Keratinocyte (primary cell): ENCODE measurements around the gene DUSP22. TPM values are rescaled to one million over a fixed set of nuclear protein-coding genes. Genes with fewer than 3 reads are reported as not detected.

ENCODE experiments used
- DNase-seq: peaks from one replicate; pipeline ENCODE4 v3.0.0-alpha.2; 2011; ENCODE audit warnings: low read depth, missing footprints, low spot score
- FAIRE-seq: peaks from 2 replicates; lab custom pipeline; 2011; peaks lifted over from hg19 to GRCh38; lab: Jason Lieb, UNC
- H2AFZ ChIP-seq: 2 replicates; pipeline ENCODE4 v1.6.0; 2012; ENCODE audit warnings: low read length, control low read depth, inconsistent platforms; ENCODE audit not compliant: control insufficient read depth
- H3K27ac ChIP-seq: 2 replicates; pipeline ENCODE4 v1.5.1; 2011; ENCODE audit warnings: low read length; ENCODE audit not compliant: control insufficient read depth, insufficient read depth
- H3K27me3 ChIP-seq: 3 replicates; pipeline ENCODE4 v1.6.0; 2011; ENCODE audit warnings: low read length; ENCODE audit not compliant: control insufficient read depth, insufficient read depth; ENCODE audit errors: extremely low read depth
- H3K36me3 ChIP-seq, 2 experiments: 2 replicates in 1 of 2; 3 replicates in 1 of 2; pipeline ENCODE4 v1.5.1; 2011; ENCODE audit warnings: low read length in 2 of 2, mild to moderate bottlenecking in 1 of 2; ENCODE audit not compliant: control insufficient read depth in 2 of 2, insufficient read depth in 2 of 2; ENCODE audit errors: extremely low read depth in 1 of 2
- H3K4me1 ChIP-seq: 3 replicates; pipeline ENCODE4 v1.5.1; 2011; ENCODE audit warnings: low read length; ENCODE audit not compliant: control insufficient read depth, insufficient read depth; ENCODE audit errors: extremely low read depth
- H3K4me2 ChIP-seq: 3 replicates; pipeline ENCODE4 v1.6.0; 2011; ENCODE audit warnings: low read depth, low read length; ENCODE audit not compliant: control insufficient read depth, insufficient read depth; ENCODE audit errors: extremely low read depth
- H3K4me3 ChIP-seq, 3 experiments: fragments of 200-600 bp in 1 of 3; sonication (generic) in 1 of 3; 2 replicates in 2 of 3; 3 replicates in 1 of 3; pipeline ENCODE4 v1.5.1; 2011 to 2016; ENCODE audit warnings: low read length in 3 of 3, mild to moderate bottlenecking in 3 of 3, control low read depth in 2 of 3, inconsistent platforms in 1 of 3, low read depth in 1 of 3, mixed read lengths in 1 of 3, mixed run types in 1 of 3, moderate library complexity in 1 of 3; ENCODE audit not compliant: control insufficient read depth in 2 of 3, insufficient read depth in 2 of 3; ENCODE audit errors: extremely low read depth in 1 of 3
- H3K79me2 ChIP-seq: 2 replicates; pipeline ENCODE4 v1.6.0; 2012; ENCODE audit warnings: low read length; ENCODE audit not compliant: control insufficient read depth, insufficient read depth
- H3K9ac ChIP-seq: 3 replicates; pipeline ENCODE4 v1.6.0; 2011; ENCODE audit warnings: low read length; ENCODE audit not compliant: control insufficient read depth, insufficient read depth; ENCODE audit errors: extremely low read depth
- H3K9me1 ChIP-seq: 3 replicates; pipeline ENCODE4 v1.6.0; 2011; ENCODE audit warnings: low read length; ENCODE audit not compliant: control insufficient read depth, insufficient read depth; ENCODE audit errors: extremely low read depth
- H3K9me3 ChIP-seq: 2 replicates; pipeline ENCODE4 v1.5.1; 2012; ENCODE audit warnings: low read depth, low read length; ENCODE audit not compliant: control insufficient read depth
- H4K20me1 ChIP-seq: 3 replicates; pipeline ENCODE4 v1.6.0; 2011; ENCODE audit warnings: low read length; ENCODE audit not compliant: control insufficient read depth, insufficient read depth; ENCODE audit errors: extremely low read depth
- EZH2 ChIP-seq: IDR thresholded peaks from one replicate; pipeline ENCODE4 v1.6.1; 2012; ENCODE audit warnings: inconsistent platforms, mild to moderate bottlenecking, low read length, moderate library complexity
- dilution Hi-C: fragments of 300-500 bp; cut with MboI; formaldehyde crosslinking; loops from one replicate; pipeline ENCODE4 v1.7.0; 2020; ENCODE audit warnings: low sequenced_read_pairs; ENCODE audit not compliant: extremely low pct_ligation_motif_present
- polyA plus RNA-seq, 5 experiments: library from polyadenylated mRNA; depleted of rRNA in 3 of 5; stranded (reverse) in 3 of 5; stranded (forward) in 1 of 5; unstranded in 1 of 5; fragments of >200 nt; gene quantifications; 1 replicate in 1 of 5; 2 replicates in 3 of 5; 3 replicates in 1 of 5; pipeline versions ENCODE4 v1.2.1 to v1.2.3, GENCODE V29; 2011 to 2012; ENCODE audit warnings: missing spikeins in 2 of 5, low read depth in 1 of 5, low replicate concordance in 1 of 5
- TF ChIP-seq, protein P1 (sequence below), 3 experiments: IDR thresholded peaks in 1 of 3; conservative IDR thresholded peaks in 1 of 3; optimal IDR thresholded peaks in 1 of 3; 2 replicates in 2 of 3; 3 replicates in 1 of 3; pipeline versions ENCODE3 to v1.5.1; 2011; ENCODE audit warnings: low read length in 3 of 3, mild to moderate bottlenecking in 3 of 3, moderate library complexity in 2 of 3, control low read depth in 1 of 3, inconsistent platforms in 1 of 3; ENCODE audit not compliant: insufficient read depth in 2 of 3; ENCODE audit errors: extremely low read depth in 1 of 3

Gene DUSP22
- polyA plus RNA-seq, 1 donor (not counting 4 experiments of a cell fraction or from before 2014, with no cell fraction given): 17.3 TPM

- H2AFZ ChIP-seq: no peak overlapping the region
- peaks cover 1% of the 10 kb centered on the region for H3K9me3 ChIP-seq
- no peak overlapping the region for H3K4me2 ChIP-seq
- H3K36me3 ChIP-seq: peaks cover 3 to 4% of the 10 kb centered on the region in 2 experiments
- H3K4me1 ChIP-seq: no peaks in the 10 kb centered on the region
- H3K27me3 ChIP-seq: no peaks in the 10 kb centered on the region
- no peak overlapping the region for H3K4me3 ChIP-seq
- TF ChIP-seq EZH2: no peak
- TF ChIP-seq, protein P1, sequence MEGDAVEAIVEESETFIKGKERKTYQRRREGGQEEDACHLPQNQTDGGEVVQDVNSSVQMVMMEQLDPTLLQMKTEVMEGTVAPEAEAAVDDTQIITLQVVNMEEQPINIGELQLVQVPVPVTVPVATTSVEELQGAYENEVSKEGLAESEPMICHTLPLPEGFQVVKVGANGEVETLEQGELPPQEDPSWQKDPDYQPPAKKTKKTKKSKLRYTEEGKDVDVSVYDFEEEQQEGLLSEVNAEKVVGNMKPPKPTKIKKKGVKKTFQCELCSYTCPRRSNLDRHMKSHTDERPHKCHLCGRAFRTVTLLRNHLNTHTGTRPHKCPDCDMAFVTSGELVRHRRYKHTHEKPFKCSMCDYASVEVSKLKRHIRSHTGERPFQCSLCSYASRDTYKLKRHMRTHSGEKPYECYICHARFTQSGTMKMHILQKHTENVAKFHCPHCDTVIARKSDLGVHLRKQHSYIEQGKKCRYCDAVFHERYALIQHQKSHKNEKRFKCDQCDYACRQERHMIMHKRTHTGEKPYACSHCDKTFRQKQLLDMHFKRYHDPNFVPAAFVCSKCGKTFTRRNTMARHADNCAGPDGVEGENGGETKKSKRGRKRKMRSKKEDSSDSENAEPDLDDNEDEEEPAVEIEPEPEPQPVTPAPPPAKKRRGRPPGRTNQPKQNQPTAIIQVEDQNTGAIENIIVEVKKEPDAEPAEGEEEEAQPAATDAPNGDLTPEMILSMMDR (optimal IDR thresholded peaks at IDR 0.05 in 1 of 3, IDR thresholded peaks at IDR 0.05 in 1 of 3, conservative IDR thresholded peaks at IDR 0.05 in 1 of 3; ENCODE audit: extremely low read depth in 1 of 3, insufficient read depth in 2 of 3, low read length in 3 of 3): no peak
- FAIRE-seq (no peak), DNase-seq (no peak)
- dilution Hi-C loops: no loop called here
- H3K27ac ChIP-seq: no peak overlapping the region
- no peaks in the 10 kb centered on the region for H3K9me1 ChIP-seq
- H4K20me1 ChIP-seq: no peaks in the 10 kb centered on the region
- no peaks in the 10 kb centered on the region for H3K79me2 ChIP-seq
- H3K9ac ChIP-seq: no peak overlapping the region
These were observed 22.1 kb downstream of the DUSP22 start for GRCh38 chr6:314377-314776.

- Histone ChIP-seq H3K9me1 (no peaks in the 10 kb centered on the region), H3K79me2 (no peaks in the 10 kb centered on the region), H3K4me1 (no peaks in the 10 kb centered on the region), H4K20me1 (no peaks in the 10 kb centered on the region), H2AFZ (no peak overlapping the region), H3K36me3 (peaks cover 3 to 4% of the 10 kb centered on the region in 2 experiments), H3K4me3 (no peak overlapping the region), H3K27me3 (no peaks in the 10 kb centered on the region), H3K4me2 (no peak overlapping the region), H3K9me3 (peaks cover 1% of the 10 kb centered on the region), H3K27ac (no peak overlapping the region), H3K9ac (no peak overlapping the region)
- dilution Hi-C loops: no loop called here
- DNase-seq: no peak
- TF ChIP-seq, protein P1 (optimal IDR thresholded peaks at IDR 0.05 in 1 of 3, IDR thresholded peaks at IDR 0.05 in 1 of 3, conservative IDR thresholded peaks at IDR 0.05 in 1 of 3; ENCODE audit: extremely low read depth in 1 of 3, insufficient read depth in 2 of 3, low read length in 3 of 3): no peak
- no peak for TF ChIP-seq EZH2
- FAIRE-seq: no peak
These were observed 22.9 kb downstream of the DUSP22 start for GRCh38 chr6:315226-315625.
